GM06990 (cell line): ENCODE data around the gene BCL2L11.

Source experiments
- DNase-seq: peaks from one replicate; pipeline ENCODE4 v3.0.0-alpha.2; 2011; ENCODE audit not compliant: insufficient read length; ENCODE audit errors: extremely low read depth
- H3K27me3 ChIP-seq: replicated peaks from 2 replicates; pipeline ENCODE4 v1.6.0; 2011; ENCODE audit warnings: low read length; ENCODE audit not compliant: control insufficient read depth, insufficient read depth
- H3K36me3 ChIP-seq: 2 replicates; pipeline ENCODE4 v1.5.1; 2011; ENCODE audit warnings: low read length; ENCODE audit not compliant: control insufficient read depth, insufficient read depth
- H3K4me3 ChIP-seq: replicated peaks from 2 replicates; pipeline ENCODE4 v1.5.1; 2011; ENCODE audit warnings: low read depth, mild to moderate bottlenecking, control low read depth, low read length
- TF ChIP-seq, protein P1 (sequence below): IDR thresholded peaks from 2 replicates; pipeline ENCODE4 v1.5.1; 2011; ENCODE audit warnings: low read length, control low read depth, mild to moderate bottlenecking, inconsistent platforms; ENCODE audit not compliant: insufficient read depth, poor library complexity, severe bottlenecking

Gene BCL2L11

DNA sequence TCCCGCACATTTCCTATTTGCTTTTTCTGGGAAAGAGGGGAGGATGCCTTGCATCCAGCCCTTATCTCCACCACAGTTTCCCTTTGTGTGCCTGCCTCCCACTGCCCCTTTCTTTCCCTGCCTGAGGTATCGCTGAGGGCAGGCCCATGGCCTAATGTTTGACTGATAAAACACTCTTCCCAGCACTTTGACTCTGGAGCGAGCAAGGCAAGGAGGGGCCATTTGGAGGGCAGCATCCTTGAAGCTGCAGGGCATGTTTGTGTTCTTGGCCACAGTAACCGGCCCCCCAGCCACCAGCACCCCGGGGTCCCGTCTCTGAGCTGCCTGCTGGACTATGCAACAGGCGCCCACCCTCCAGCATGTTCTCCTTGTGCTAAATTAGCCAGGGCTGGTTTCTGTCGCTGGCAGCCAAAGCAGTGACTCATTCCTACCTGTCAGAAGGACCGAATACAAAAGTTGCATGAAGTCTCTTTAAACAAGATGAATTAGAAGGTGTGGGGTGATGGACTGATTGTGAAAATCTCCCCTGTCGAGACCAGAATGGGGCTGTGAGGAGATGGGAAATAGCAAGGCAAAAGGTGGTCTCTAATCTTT is 50.7 kb downstream of the BCL2L11 start:
- Histone ChIP-seq H3K27me3 (no peaks in the 10 kb centered on the region; the same call in none of the 2 replicates), H3K4me3 (no peak overlapping the region), H3K36me3 (no peaks in the 10 kb centered on the region)
- DNase-seq: no peak
- TF ChIP-seq, protein P1, sequence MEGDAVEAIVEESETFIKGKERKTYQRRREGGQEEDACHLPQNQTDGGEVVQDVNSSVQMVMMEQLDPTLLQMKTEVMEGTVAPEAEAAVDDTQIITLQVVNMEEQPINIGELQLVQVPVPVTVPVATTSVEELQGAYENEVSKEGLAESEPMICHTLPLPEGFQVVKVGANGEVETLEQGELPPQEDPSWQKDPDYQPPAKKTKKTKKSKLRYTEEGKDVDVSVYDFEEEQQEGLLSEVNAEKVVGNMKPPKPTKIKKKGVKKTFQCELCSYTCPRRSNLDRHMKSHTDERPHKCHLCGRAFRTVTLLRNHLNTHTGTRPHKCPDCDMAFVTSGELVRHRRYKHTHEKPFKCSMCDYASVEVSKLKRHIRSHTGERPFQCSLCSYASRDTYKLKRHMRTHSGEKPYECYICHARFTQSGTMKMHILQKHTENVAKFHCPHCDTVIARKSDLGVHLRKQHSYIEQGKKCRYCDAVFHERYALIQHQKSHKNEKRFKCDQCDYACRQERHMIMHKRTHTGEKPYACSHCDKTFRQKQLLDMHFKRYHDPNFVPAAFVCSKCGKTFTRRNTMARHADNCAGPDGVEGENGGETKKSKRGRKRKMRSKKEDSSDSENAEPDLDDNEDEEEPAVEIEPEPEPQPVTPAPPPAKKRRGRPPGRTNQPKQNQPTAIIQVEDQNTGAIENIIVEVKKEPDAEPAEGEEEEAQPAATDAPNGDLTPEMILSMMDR: no peak

DNA sequence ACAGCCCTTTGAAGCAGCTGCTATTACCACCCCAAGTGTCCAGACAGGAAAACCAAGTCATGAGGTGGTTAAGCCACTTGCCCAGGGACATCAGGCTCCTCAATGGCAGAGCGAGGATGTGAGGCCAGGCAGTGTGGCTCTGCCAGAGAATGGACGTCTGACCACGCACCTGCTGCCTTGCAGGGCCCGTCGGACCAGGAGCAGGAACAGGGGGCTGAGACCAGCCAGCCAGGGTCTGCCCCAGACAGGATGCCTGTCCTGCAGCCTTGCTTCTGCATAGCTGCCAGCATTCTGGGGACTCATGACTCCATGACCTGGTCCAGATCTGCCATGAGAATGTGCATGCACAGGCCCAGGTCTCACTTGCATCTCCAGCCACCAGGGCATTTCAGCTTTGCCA is 52.0 kb downstream of the BCL2L11 start:
- DNase-seq: no peak
- H3K27me3 ChIP-seq: no peaks in the 10 kb centered on the region; the same call in 1 of the 2 replicates
- H3K4me3 ChIP-seq: no peak overlapping the region
- TF ChIP-seq, protein P1: no peak
- H3K36me3 ChIP-seq: no peaks in the 10 kb centered on the region

DNA sequence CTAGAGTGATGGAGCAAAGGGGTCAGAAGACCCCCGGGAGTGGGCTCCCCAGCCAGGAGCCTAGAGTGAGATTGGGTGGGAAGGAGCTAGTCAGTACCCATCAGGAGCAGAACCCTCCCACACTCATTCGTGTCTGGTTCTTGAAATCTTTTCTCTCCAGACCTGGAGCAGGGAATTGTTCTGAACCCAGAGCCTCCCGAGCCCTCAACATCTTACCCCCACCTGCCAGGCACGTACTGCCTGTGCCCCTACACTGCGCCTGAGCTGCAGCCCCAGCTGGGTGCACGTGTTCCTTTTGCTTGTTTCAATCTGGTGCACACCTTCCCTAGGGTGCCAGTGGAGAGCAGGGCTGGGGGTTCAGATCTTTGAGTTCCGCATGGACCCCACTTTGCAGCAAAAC is 52.6 kb downstream of the BCL2L11 start:
- TF ChIP-seq, protein P1: no peak
- Histone ChIP-seq H3K36me3 (no peaks in the 10 kb centered on the region), H3K4me3 (no peak overlapping the region), H3K27me3 (no peaks in the 10 kb centered on the region; the same call in 1 of the 2 replicates)
- DNase-seq: no peak

DNA sequence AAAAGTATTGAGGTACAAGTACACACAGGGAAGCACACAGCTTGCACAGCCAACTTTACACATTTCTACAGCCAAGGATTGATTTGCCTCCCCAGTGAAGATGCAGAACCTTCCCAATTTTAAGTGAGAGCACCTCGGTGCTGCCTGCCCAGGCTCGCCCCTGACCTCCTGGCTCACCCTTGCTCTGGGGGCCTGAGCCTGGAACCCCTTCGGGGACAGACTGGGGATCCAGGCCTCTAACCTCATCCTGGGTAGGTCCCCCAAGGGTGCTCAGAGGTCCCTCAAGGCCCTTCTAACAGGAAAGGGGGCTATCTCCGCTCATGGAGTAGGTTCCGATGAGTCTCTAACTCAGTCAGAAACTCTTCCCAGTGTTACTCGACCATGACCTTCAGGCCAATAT is 53.1 kb downstream of the BCL2L11 start:
- no peak for DNase-seq
- Histone ChIP-seq H3K27me3 (no peaks in the 10 kb centered on the region; the same call in 1 of the 2 replicates), H3K36me3 (no peaks in the 10 kb centered on the region), H3K4me3 (no peak overlapping the region)
- TF ChIP-seq, protein P1: no peak

DNA sequence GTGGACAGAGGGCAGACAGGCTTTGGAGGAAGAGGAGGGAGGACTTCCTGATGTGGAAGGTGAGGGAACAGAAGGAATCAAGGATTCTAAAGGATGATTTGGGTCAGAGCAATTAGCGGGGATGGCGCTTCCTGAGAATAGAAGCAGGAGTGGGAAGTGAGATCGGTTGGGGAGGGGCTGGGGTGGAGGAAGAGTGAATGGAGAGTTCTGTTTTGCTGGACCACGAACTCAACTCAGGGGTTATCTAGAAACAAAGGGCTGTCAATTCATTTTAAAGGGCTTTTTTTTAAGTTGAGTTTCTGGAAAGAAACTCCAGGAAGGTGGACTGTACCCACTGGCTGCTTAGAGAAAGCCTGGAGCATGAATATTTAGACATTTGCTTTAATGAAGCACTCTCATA is 54.9 kb downstream of the BCL2L11 start:
- DNase-seq: no peak
- H3K27me3 ChIP-seq: no peaks in the 10 kb centered on the region; the same call in 1 of the 2 replicates
- TF ChIP-seq, protein P1: no peak

DNA sequence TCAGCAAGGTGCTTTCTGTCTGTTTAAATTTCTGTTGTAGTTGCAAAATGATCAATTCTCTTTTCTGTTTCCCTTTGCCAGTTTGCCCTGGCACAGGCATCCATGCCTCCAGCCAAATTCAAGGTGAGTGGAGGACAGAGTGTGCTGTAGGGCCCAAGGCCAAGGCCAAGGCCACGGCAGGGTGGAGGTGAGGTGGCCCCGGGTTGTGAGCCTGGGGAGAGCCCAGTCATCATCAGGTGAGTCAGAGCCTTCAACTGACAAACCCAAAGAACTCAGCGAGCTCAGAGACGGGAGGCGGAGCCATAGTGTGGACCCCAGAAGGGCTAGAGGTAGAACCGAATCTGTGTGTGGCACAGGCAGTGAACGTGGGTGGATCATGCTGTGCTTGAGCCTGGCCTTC is 55.7 kb downstream of the BCL2L11 start:
- no peaks in the 10 kb centered on the region; the same call in 1 of the 2 replicates for H3K27me3 ChIP-seq
- H3K4me3 ChIP-seq: no peak overlapping the region
- DNase-seq: no peak
- H3K36me3 ChIP-seq: no peaks in the 10 kb centered on the region
- TF ChIP-seq, protein P1: no peak

More for the DNA sequence above, 54.9 kb downstream of the BCL2L11 start:
- H3K36me3 ChIP-seq: no peaks in the 10 kb centered on the region
- no peak overlapping the region for H3K4me3 ChIP-seq
